Measurements from ENCODE around the gene ACACB. TPM values are rescaled to one million over a fixed set of nuclear protein-coding genes. Genes with fewer than 3 reads are reported as not detected.

The ACACB gene
- total and polyA plus RNA-seq, 8 donors, result 23.4 to 58.9 (median 31.6) TPM

DNA sequence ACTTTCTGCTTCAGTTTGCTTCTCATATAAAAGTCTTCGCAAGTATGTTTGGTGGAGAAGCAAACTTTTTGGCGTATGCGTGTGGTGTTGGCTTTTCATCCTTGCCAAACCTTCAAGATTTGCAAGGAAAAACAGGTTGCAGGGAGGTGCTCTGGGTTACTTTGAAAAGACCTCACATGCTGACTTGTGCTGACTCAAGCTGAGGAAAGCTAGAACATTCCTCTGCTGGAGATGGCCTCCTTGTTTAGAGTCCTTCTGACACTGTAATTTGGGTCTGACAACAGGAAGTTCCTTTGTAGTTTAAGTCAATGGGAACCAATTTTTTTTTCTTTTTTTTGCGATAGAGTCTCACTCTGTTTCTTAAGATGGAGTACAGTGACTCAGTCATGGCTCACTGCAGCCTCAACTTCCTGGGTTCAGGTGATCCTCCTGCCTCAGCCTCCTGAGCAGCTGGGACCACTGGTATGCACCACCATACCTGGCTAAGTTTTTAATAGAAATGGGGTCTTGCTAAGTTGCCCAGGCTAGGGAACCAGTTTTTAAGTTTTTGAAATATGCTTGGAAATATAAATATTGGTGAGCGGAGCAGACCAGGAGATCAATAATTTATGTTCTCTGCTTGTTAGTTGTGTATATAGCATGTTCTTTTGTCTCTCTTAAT, 2.6 kb upstream of the ACACB start:
- peak overlapping the region in 2 of 4 donors; percentile 19 to 24 for H3K4me3 ChIP-seq
- no peaks in the 10 kb centered on the region for H3K36me3 ChIP-seq
- FAIRE-seq (no peak), ATAC-seq (no peak), DNase-seq (no peak)
- WGBS, 2 donors, result 17 to 21% methylated on average over 5 of the region's 5 CpGs
- H3K27ac ChIP-seq, result peak overlapping the region; percentile 70 to 87 (median 86)
- intact Hi-C loops (cut with DNase I), result no loop called here
- H3K4me1 ChIP-seq, result peaks cover 36 to 70% (median 61%) of the 10 kb centered on the region in 3 donors
- H3K9me3 ChIP-seq, result no peaks in the 10 kb centered on the region
- TF ChIP-seq, protein P1, sequence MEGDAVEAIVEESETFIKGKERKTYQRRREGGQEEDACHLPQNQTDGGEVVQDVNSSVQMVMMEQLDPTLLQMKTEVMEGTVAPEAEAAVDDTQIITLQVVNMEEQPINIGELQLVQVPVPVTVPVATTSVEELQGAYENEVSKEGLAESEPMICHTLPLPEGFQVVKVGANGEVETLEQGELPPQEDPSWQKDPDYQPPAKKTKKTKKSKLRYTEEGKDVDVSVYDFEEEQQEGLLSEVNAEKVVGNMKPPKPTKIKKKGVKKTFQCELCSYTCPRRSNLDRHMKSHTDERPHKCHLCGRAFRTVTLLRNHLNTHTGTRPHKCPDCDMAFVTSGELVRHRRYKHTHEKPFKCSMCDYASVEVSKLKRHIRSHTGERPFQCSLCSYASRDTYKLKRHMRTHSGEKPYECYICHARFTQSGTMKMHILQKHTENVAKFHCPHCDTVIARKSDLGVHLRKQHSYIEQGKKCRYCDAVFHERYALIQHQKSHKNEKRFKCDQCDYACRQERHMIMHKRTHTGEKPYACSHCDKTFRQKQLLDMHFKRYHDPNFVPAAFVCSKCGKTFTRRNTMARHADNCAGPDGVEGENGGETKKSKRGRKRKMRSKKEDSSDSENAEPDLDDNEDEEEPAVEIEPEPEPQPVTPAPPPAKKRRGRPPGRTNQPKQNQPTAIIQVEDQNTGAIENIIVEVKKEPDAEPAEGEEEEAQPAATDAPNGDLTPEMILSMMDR (IDR thresholded peaks at IDR 0.05), result no peak
- no peaks in the 10 kb centered on the region for H3K27me3 ChIP-seq

DNA sequence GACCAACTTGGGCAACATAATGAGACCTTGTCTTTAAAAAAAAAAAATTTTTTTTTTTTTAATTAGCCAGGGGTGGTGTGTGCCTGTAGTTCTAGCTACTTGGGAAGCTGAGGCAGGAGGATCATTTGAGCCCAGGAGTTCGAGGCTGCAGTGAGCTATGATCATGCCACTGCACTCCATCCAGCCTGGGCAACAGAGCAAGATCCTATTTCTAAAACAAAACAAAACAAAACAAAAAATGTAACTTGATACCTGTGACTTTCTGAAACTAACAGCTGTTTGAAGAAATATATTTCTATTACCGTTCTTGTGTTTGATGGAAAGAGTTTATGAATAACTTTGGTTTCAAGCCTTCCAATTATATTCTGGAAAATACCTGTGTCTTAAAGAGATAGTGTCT, 1.7 kb upstream of the ACACB start:
- Histone ChIP-seq H3K27ac (peak overlapping the region; percentile 70 to 87 (median 86)), H3K36me3 (no peaks in the 10 kb centered on the region), H3K4me1 (peaks cover 41 to 74% (median 67%) of the 10 kb centered on the region in 3 donors), H3K27me3 (no peaks in the 10 kb centered on the region), H3K4me3 (peak overlapping the region in 2 of 4 donors; percentile 19 to 24), H3K9me3 (no peaks in the 10 kb centered on the region)
- TF ChIP-seq, protein P1 (IDR thresholded peaks at IDR 0.05), result no peak
- DNase-seq (no peak), FAIRE-seq (no peak), ATAC-seq (no peak)
- WGBS, 2 donors, result 16 to 23% methylated on average over 2 of the region's 2 CpGs
- intact Hi-C loops (cut with DNase I), result no loop called here

DNA sequence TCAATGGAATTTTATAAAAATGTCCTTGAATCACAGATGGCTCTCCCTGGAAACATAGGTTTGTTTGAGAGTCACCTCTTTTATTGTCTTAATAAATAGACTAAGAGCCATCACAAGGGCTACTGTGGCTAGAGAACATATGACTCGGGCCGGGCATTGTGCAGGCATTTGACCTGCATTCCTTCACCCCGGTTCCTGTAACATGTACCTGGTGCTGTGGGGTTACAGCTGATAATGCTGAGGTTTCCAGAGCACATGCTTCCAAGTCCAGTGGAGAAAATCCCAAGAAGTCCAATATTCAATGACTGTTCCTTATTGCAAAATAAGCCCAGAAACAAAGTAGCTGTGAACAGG, 1.0 kb upstream of the ACACB start:
- Histone ChIP-seq H3K4me3 (peak overlapping the region in 2 of 4 donors; percentile 19 to 24), H3K27ac (peak overlapping the region; percentile 70 to 87 (median 86)), H3K4me1 (peaks cover 41 to 74% (median 70%) of the 10 kb centered on the region in 3 donors), H3K27me3 (no peaks in the 10 kb centered on the region), H3K36me3 (no peaks in the 10 kb centered on the region), H3K9me3 (no peaks in the 10 kb centered on the region)
- DNase-seq, result no peak
- ATAC-seq, result no peak
- intact Hi-C loops (cut with DNase I), result no loop called here
- TF ChIP-seq, protein P1 (IDR thresholded peaks at IDR 0.05), result no peak
- WGBS, 2 donors, result 14 to 15% methylated on average over 3 of the region's 3 CpGs
- no peak for FAIRE-seq

DNA sequence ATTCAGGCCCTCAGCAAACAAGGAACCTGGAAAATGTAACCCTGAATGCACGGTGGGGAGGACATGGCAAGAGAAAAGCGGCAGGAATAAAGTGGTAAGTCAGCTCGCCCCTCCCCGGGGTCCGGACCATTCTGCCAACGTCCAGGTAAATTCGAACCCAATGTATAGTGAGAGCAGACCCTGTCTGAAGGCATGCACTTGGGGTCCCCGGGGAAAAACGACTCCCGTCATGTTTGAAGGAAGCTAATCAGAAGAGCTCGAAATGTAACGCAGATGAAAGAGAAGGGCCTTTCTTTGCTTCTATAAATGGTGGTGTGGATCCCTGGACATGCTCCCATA, 193 bp downstream of the ACACB start:
- intact Hi-C loops (cut with DNase I), result no loop called here
- H3K27ac ChIP-seq, result peak overlapping the region; percentile 70 to 87 (median 86)
- FAIRE-seq, result no peak

DNA sequence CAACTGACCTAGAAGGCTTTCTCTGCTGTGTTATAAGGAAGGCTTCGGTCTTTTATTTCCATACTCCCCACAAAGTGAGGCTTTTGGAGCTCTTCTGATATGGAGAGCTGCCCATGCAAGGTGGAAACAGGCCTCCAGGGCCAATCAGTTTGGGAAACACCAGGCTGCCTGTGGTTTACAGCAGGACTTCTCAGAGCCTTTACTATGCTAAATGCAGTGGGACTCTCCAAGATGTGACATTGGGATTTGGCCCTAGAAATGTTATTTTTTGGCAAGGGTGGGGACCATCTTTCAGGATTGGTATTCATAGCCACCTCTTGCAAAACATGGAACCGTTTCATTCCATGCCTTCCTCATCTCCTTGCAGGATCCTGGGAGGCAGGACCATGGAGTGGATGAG, 3.7 kb downstream of the ACACB start:
- Histone ChIP-seq H3K4me1 (peaks cover 21 to 46% (median 41%) of the 10 kb centered on the region in 3 donors), H3K4me3 (no peak overlapping the region), H3K27me3 (no peaks in the 10 kb centered on the region), H3K27ac (no peak overlapping the region), H3K36me3 (no peaks in the 10 kb centered on the region), H3K9me3 (no peaks in the 10 kb centered on the region)
- DNase-seq (peak in 1 of 6 donors; percentile 27), ATAC-seq (no peak), FAIRE-seq (no peak)
- intact Hi-C loops (cut with DNase I), result no loop called here
- TF ChIP-seq, protein P1 (IDR thresholded peaks at IDR 0.05), result no peak
- WGBS, 2 donors, result 44 to 45% methylated on average over 2 of the region's 2 CpGs

More for the DNA sequence above, 193 bp downstream of the ACACB start:
- TF ChIP-seq, protein P1 (IDR thresholded peaks at IDR 0.05), result no peak
- no peak for ATAC-seq
- Histone ChIP-seq H3K27me3 (no peaks in the 10 kb centered on the region), H3K9me3 (no peaks in the 10 kb centered on the region), H3K36me3 (no peaks in the 10 kb centered on the region), H3K4me3 (peak overlapping the region in 2 of 4 donors; percentile 2 to 24), H3K4me1 (peaks cover 41 to 71% (median 70%) of the 10 kb centered on the region in 3 donors)
- DNase-seq, result no peak
- WGBS, 2 donors, result 16 to 17% methylated on average over 12 of the region's 12 CpGs

Data from pancreas (tissue), 10 donors.